Upper lobe of left lung (tissue), 6 donors: ENCODE results near the gene MICAL2. TPM values are rescaled to one million over a fixed set of nuclear protein-coding genes. Genes with fewer than 3 reads are reported as not detected.

ENCODE experiments used
- ATAC-seq, 2 donors: fragments of 200-7000 bp; cut with Tn5 transposase; one replicate each; pipeline ENCODE4 v1.9.1; 2022; ENCODE audit warnings: mild to moderate bottlenecking in 2 of 2, moderate library complexity in 2 of 2; ENCODE audit not compliant: low FRiP score in 2 of 2
- DNase-seq, 2 donors: peaks; one replicate each; pipeline ENCODE4 v3.0.0-alpha.2; 2019 to 2020
- H3K27ac ChIP-seq, 4 donors: fragments of 200-600 bp; sonication (generic); one replicate each; pipeline ENCODE4 v1.5.1; 2016 to 2019
- H3K27me3 ChIP-seq, 4 donors: fragments of 200-600 bp; sonication (generic); one replicate each; pipeline ENCODE4 v1.5.1; 2017 to 2019
- H3K36me3 ChIP-seq, 4 donors: fragments of 200-600 bp; sonication (generic); one replicate each; pipeline ENCODE4 v1.5.1; 2016 to 2019
- H3K4me1 ChIP-seq, 4 donors: fragments of 200-600 bp; sonication (generic); one replicate each; pipeline ENCODE4 v1.5.1; 2018 to 2019
- H3K4me3 ChIP-seq, 4 donors: fragments of 200-600 bp; sonication (generic); one replicate each; pipeline ENCODE4 v1.5.1; 2017 to 2019; ENCODE audit warnings: mild to moderate bottlenecking in 2 of 4, moderate library complexity in 1 of 4
- H3K9me3 ChIP-seq, 4 donors: fragments of 200-600 bp; sonication (generic); one replicate each; pipeline ENCODE4 v1.5.1; 2018 to 2019
- EP300 ChIP-seq, 4 donors: sonication (generic); formaldehyde crosslinking; IDR thresholded peaks; one replicate each; pipeline ENCODE4 v1.5.1; 2017; ENCODE audit warnings: antibody characterized with exemption in 4 of 4, control low read depth in 2 of 4
- POLR2A ChIP-seq, 4 donors: fragments of 450-650 bp; IDR thresholded peaks; one replicate each; pipeline ENCODE4 v1.5.1; 2016 to 2017; ENCODE audit warnings: antibody characterized with exemption in 4 of 4, mild to moderate bottlenecking in 2 of 4
- POLR2AphosphoS5 ChIP-seq, 2 donors: sonication (generic); formaldehyde crosslinking; IDR thresholded peaks; one replicate each; pipeline ENCODE4 v1.5.1; 2017; ENCODE audit warnings: antibody characterized with exemption in 2 of 2
- WGBS, 2 donors: methylation state at CpG; one replicate each; pipeline ENCODE4 v1.1.5; 2017 to 2018; 5-methylcytosine and 5-hydroxymethylcytosine counted together
- total RNA-seq, 6 donors: library from RNA; depleted of rRNA in 4 of 6; stranded (reverse); fragments of >200 nt in 4 of 6; gene quantifications; one replicate each; pipeline versions ENCODE4 v1.1.0 to v1.2.1, GENCODE V29; 2016 to 2021
- TF ChIP-seq, protein P1 (sequence below), 6 experiments: fragments of 450-650 bp in 4 of 6; fragments of 200-600 bp in 2 of 6; sonication (generic) in 2 of 6; IDR thresholded peaks; one replicate each; pipeline ENCODE4 v1.5.1; 2016 to 2019; ENCODE audit warnings: antibody characterized with exemption in 6 of 6
- donor health status: DM: no; HTN: no; CAD: no; lungs with moderate emphysema.
- donor health status: DM: no; HTN: yes; CAD: no; lungs with severe emphysema.

The MICAL2 gene
- total RNA-seq, 6 donors from 2014 or later: 138 to 327 (median 175) TPM

GRCh38 chr11:12083380-12083779 is 27.0 kb upstream of the MICAL2 start:
- WGBS, 2 donors: 75 to 86% methylated on average over 1 of the region's 1 CpG
- Histone ChIP-seq H3K4me1 (peaks cover 31 to 38% (median 32%) of the 10 kb centered on the region in 4 donors), H3K27ac (no peak overlapping the region), H3K4me3 (no peak overlapping the region), H3K27me3 (no peaks in the 10 kb centered on the region), H3K9me3 (no peaks in the 10 kb centered on the region), H3K36me3 (no peaks in the 10 kb centered on the region)
- TF ChIP-seq POLR2AphosphoS5 (IDR thresholded peaks at IDR 0.05) (no peak), EP300 (IDR thresholded peaks at IDR 0.05) (no peak), POLR2A (IDR thresholded peaks at IDR 0.05) (no peak)
- TF ChIP-seq, protein P1, sequence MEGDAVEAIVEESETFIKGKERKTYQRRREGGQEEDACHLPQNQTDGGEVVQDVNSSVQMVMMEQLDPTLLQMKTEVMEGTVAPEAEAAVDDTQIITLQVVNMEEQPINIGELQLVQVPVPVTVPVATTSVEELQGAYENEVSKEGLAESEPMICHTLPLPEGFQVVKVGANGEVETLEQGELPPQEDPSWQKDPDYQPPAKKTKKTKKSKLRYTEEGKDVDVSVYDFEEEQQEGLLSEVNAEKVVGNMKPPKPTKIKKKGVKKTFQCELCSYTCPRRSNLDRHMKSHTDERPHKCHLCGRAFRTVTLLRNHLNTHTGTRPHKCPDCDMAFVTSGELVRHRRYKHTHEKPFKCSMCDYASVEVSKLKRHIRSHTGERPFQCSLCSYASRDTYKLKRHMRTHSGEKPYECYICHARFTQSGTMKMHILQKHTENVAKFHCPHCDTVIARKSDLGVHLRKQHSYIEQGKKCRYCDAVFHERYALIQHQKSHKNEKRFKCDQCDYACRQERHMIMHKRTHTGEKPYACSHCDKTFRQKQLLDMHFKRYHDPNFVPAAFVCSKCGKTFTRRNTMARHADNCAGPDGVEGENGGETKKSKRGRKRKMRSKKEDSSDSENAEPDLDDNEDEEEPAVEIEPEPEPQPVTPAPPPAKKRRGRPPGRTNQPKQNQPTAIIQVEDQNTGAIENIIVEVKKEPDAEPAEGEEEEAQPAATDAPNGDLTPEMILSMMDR (IDR thresholded peaks at IDR 0.05): no peak
- DNase-seq (no peak), ATAC-seq (no peak)

DNA sequence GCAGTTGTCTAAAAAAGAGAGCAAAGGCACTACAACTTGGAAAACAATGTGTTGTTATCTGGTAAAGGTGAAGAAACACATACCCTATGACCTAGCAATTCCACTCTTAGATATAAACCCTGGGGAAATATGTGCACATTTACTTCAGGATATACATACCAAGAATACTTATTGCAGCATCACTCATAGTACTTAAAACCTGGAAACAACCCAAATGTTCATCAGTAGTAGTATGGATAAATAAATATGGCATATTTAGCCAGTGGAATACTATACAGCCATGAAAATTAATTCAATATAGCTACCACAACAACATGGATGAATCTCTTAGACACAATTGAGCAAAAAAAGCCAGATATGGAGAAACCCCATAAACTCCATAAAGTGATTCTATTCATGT is 26.1 kb upstream of the MICAL2 start:
- H3K4me1 ChIP-seq: peaks cover 40 to 46% (median 41%) of the 10 kb centered on the region in 4 donors
- H3K36me3 ChIP-seq: no peaks in the 10 kb centered on the region
- ATAC-seq (no peak), DNase-seq (no peak)
- no peak overlapping the region for H3K27ac ChIP-seq
- TF ChIP-seq POLR2A (IDR thresholded peaks at IDR 0.05) (no peak), POLR2AphosphoS5 (IDR thresholded peaks at IDR 0.05) (no peak), EP300 (IDR thresholded peaks at IDR 0.05) (no peak)
- TF ChIP-seq, protein P1 (IDR thresholded peaks at IDR 0.05): no peak
- H3K27me3 ChIP-seq: no peaks in the 10 kb centered on the region
- no peak overlapping the region for H3K4me3 ChIP-seq
- H3K9me3 ChIP-seq: no peaks in the 10 kb centered on the region

GRCh38 chr11:12085371-12086251 is 24.8 kb upstream of the MICAL2 start:
- no peaks in the 10 kb centered on the region for H3K36me3 ChIP-seq
- 82 to 85% methylated on average over 10 to 11 of the region's 11 CpGs for WGBS, 2 donors
- no peaks in the 10 kb centered on the region for H3K9me3 ChIP-seq
- peaks cover 53 to 56% (median 54%) of the 10 kb centered on the region in 4 donors for H3K4me1 ChIP-seq
- H3K4me3 ChIP-seq: no peak overlapping the region
- ATAC-seq (no peak), DNase-seq (no peak)
- no peaks in the 10 kb centered on the region for H3K27me3 ChIP-seq
- H3K27ac ChIP-seq: peak overlapping the region; percentile 80 to 88 (median 86)
- TF ChIP-seq POLR2AphosphoS5 (IDR thresholded peaks at IDR 0.05) (no peak), EP300 (IDR thresholded peaks at IDR 0.05) (no peak), POLR2A (IDR thresholded peaks at IDR 0.05) (no peak)
- TF ChIP-seq, protein P1 (IDR thresholded peaks at IDR 0.05): no peak

DNA sequence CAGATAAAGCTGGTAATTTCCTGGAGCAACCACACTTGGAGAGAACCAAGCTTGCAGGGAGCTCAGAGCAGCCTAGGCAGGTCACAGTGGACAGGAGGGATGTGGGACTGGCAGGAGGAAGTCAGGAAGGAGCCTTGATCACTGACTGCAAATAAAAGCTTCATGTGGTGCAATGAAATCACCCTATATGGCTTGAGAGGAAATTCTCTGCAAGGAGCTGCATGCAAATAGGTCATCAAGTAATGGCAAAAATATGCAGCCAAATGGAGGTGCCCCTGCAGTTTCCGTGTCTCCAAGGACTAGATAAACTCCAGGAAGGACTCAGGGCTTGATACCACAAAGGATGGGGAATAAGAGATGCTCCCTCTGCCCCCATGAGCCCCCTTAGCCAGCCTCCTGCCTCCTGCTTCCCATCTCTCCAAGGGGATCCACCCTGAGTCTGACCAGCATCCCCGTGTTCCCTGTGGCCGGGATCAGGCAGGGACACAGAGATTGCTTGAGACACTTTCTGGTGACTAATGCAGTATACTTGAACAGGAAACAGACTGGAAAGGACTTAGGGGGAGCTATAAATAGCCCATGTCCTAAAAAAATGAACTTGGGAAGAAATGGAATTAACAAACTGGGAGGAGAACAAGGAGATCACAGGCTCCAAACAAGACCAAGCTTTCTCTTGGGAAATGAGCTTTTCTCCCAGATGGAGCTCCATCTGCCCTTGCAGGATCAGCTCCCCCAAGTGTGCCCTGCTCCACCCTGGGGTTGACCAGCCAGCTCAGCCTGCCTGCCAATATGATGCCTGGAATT is 23.9 kb upstream of the MICAL2 start:
- Histone ChIP-seq H3K27me3 (no peaks in the 10 kb centered on the region), H3K4me3 (no peak overlapping the region), H3K36me3 (no peaks in the 10 kb centered on the region), H3K27ac (peak overlapping the region; percentile 80 to 88 (median 86)), H3K9me3 (no peaks in the 10 kb centered on the region), H3K4me1 (peaks cover 61 to 64% (median 62%) of the 10 kb centered on the region in 4 donors)
- TF ChIP-seq POLR2A (IDR thresholded peaks at IDR 0.05) (no peak), EP300 (IDR thresholded peaks at IDR 0.05) (peak in 2 of 4 donors; percentile 71 to 82), POLR2AphosphoS5 (IDR thresholded peaks at IDR 0.05) (peak; percentile 42 to 60)
- TF ChIP-seq, protein P1 (IDR thresholded peaks at IDR 0.05): no peak
- ATAC-seq (peak; percentile 76 to 86), DNase-seq (peak in 1 of 2 donors; percentile 73)
- 18 to 27% methylated on average over 3 of the region's 3 CpGs for WGBS, 2 donors
